Astrocyte of the hippocampus (primary cell): Measurements from ENCODE around the gene RUNX1.
A peak's percentile ranks its signal among the peaks of the same experiment; 100 is the strongest.

ENCODE experiments used
- DNase-seq: peaks from one replicate; pipeline ENCODE4 v3.0.0; 2011; ENCODE audit warnings: low read depth, low spot score

RUNX1 gene

DNA sequence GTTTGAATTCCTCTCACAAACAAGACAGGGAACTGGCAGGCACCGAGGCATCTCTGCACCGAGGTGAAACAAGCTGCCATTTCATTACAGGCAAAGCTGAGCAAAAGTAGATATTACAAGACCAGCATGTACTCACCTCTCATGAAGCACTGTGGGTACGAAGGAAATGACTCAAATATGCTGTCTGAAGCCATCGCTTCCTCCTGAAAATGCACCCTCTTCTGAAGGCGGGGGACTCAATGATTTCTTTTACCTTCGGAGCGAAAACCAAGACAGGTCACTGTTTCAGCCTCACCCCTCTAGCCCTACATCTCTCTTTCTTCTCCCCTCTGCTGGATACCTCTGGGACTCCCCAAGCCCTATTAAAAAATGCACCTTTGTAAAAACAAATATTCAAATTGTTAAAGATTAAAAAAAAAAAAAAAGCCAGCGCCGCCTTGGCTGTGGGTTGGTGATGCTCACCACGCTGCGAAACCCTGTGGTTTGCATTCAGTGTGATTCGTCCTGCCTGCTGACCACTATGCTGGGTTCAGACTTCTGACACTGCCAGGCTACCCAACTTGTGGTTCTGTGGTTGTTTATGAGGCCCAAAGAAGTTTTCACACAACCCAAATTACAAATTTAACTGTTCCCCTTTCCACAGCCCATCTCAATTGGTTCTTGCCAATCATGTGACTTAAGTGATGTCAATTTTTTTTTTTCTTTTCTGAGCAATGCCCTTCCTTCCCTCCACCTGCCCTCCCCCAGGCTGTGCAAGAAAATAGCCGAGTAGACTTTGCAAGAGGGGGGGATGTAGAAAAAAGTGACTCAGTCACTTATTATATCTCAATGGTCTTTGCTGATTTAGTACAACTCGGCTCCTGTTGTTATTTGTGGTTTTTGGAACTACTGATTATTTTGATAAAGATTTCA, at the start of gene RUNX1:
Gene RUNX1 (minus strand): TSS at position 597 of the 912 bp plus-strand sequence.
- DNase-seq = peak; percentile 90

DNA sequence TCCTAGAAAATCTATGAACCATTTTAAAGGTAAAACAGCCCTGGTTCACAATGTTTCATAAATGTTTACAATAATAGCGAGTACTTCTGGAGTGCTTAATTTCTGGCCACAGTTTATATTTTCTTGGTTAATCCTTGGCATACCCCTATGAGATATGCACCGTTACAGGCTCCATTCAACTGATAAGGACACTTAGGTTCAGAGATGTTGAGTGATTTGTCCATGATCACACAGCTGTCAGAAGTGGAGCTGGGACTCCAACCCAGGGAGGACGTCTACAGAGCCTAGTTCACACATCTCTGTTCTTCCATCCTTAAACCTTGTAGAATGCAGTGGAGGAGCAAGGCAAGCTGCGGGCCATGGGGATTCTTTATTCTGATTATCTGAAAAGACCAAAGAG, 48.4 kb upstream of the RUNX1 start:
- DNase-seq = no peak

DNA sequence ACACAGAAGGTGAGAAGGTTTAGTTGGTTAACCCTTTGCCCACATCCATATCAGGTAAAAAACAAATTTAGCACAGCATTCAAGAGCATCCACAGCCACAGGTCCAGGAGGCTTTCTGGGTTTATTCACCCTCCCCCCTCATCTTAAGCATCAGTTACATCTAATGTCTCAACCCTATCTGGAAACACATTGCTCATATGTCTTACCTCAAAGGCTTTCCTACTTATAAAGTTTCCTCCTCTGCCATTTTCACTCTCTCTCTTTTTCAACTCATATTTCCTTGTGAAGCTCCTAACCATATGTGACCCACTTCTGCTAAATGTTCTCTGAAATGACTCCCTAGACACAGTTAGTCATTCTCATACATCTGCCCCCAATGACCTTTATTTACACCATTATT, 47.9 kb upstream of the RUNX1 start:
- DNase-seq = no peak

DNA sequence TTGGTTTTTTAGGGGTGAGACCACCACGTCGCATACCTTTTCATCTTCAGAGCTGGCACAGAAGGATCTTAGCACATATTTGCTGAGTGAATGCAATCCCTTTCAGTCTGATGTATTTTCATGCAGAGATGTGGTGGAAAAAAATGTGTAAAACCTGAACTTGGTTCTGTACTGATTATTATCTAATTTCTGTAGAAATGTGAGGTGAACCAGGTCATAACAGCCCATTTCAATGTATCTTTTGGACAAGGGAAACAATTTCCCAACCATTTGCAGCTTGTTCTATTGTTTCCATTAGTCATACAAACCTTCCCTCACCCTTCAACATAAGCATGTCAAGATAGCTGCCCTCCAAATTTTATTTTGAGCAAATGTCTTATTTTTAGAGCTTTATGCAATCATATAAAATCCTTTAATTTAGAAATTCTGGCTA, 46.8 kb upstream of the RUNX1 start:
- DNase-seq = no peak

DNA sequence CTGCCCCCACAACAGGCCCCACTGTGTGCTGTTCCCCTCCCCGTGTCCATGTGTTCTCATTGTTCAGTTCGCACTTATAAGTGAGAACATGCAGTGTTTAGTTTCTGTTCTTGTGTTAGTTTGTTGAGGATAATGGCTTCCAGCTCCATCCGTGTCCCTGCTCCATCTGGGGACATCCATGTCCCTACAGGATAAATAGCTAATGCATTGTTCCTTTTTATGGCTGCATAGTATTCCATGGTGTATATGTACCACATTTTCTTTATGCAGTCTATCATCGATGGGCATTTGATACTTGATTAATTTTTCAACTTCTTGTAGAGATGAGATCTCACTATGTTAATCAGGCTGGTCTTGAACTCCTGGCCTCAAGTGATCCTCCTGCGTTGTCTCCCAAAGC, 44.4 kb upstream of the RUNX1 start:
- DNase-seq = no peak

DNA sequence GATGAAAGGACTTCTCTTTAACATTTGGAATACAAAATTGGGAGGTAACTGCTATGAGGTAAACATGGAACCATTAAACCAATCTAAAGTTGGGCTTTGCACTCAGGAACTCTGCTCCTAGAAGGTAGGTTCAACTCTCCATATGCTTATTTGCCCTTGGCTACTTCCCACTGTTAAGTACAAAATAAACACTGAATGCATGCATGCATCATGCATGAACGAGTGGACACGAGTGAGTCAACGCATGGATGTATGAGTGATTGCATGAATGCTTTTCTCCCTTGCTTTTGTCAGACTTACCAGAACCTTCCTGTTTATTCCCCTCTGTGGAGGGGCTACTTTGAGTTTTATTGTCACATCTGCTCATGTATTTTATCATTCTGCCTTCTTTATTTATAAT, 42.4 kb upstream of the RUNX1 start:
- no peak for DNase-seq

DNA sequence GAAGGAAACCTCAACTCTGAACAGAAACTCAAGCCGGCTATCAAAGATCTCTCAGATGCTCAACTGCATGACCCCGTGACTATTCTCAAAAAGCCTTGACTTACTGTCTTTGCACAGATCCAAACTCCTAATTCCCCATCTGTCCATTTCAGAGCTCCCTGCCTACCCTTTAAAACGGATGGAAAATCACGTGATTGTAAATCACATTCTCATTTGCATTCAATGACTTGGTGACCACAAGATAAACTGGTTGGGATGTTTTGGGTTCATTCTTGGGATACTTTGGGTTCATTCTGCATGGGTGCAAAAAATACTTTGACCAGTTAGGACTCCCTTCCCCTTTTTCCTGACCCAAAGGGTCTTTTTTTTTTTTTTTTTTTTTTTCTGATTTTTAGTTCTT, 41.3 kb upstream of the RUNX1 start:
- DNase-seq = no peak

DNA sequence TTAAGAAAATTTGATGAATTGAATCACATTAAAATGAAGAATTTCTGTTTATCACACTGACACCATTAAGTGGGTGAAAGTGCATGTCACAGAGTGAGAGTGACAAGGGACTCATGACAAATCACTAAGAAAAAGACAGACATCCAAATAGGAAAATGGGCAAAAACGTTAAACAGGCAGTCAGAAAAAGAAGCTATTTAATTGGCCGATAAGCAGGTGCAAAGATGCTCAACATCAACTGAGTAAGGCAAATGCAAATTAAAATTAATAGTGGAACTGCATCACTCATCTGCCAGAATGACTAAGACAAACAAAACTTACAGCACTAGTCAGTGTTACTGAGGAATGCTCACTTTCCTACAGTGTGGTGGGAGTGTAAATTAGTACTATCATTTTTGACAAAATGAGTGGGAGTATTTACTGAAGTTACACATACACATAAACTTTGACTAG, 39.2 kb upstream of the RUNX1 start:
- DNase-seq = no peak

DNA sequence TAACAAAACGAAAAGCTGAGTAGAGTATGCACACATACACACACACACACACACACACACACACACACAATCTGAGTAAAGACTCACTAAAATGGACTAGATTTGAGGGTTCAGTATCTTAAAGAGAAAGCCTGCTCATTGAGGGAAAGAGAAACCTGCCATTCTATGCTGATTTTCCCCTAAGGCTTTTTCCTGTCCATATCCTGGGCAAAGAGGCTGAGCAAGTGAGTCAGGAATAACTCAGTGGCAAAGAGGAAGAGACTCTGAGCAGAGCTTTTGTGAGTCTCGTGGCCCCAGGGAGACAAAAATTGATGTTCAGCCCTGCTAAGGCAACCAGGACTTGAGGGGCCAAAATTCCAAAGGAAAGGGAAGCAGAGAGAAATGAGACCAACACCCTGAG, 37.3 kb upstream of the RUNX1 start:
- peak; percentile 32 for DNase-seq

DNA sequence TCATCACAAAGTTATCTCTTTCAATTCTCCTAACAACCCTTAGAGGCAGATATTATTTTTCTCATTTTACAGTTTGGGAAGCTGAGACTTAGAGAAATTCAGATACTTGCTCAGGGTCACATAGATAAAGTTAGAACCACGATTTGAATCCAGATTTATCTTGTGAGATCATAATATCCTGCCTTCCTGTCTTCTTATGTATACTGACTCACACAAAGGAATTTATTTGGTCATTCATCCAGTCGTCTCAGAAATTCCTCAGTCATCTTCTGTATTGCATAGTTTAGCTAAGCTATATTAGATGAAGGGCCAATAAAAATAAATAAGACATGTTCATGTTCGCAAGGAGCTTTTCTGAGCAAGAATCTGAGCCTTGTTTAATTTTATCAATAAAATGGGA, 35.8 kb upstream of the RUNX1 start:
- peak; percentile 70 for DNase-seq

DNA sequence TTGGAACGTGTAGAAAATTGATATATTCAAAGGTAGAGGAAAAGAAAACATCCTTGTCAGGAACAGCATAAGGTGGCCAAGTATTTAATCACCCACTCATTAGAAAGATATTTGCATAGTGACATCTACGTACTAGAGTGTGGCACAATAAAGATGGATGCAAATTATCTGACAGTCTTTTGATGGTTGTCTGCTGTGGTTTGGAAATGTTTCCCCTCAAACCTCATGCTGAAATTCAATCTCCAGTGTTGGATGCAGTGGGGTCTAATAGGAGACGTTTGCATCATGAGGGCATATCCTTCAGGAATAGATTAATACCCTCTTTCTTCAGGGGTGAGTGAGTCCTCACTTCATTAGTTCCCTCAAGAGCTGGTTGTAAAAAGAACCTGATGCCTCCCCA, 34.1 kb upstream of the RUNX1 start:
- peak; percentile 7 for DNase-seq

DNA sequence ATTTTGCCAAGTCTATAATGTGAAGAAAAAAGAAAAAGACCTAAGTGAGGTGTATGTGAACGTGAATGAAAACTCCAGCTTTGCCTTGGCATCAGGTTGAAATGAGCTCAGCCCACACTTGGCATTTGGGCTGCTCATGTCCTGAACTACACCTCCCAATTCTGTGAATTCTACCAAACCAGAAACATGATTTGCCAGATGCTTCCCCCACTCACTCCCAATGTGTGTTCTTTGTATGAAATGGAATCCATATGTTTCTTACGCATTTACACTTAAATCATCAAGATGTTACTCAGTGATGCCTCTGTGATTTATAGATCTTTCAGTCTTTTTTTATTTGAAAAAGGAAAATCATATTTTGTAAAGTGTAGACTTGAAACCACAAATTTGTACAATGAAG, 32.8 kb upstream of the RUNX1 start:
- DNase-seq = no peak

DNA sequence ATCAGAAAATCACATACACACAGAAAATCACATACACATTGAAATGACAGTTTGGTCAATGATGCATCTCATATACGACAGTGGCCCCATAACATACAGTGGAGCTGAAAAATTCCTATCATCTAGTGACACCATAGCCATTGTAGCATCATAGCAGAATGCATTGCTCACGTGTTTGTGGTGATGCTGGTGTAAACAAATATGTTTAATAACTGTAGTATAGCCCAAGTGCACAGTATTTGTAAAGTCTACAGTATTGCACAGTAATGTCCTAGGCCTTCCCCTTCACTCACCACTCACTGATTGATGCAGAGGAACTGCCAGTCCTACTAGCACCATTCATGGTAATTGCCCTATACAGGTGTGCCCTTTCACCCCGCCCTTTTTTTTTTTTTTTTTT, 30.1 kb upstream of the RUNX1 start:
- no peak for DNase-seq

DNA sequence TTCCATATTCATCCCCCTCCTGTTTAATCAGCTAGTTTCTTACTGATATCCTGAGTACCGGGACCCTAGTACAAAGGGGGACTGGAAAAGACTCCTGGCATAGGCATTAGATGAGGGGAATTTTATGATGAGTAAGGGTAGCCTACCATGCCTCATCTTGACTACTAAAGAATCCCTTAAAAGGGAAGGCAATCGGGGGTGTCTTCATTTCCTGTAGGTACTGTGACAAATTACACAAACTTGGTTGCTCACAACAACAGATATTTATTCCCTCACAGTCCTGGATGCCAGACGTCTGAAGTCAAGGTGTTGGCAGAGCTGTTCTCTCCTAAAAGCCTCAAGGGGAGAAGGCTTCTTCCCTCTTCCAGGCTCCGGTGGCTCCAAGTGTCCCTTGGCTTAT, 28.9 kb upstream of the RUNX1 start:
- DNase-seq = no peak

DNA sequence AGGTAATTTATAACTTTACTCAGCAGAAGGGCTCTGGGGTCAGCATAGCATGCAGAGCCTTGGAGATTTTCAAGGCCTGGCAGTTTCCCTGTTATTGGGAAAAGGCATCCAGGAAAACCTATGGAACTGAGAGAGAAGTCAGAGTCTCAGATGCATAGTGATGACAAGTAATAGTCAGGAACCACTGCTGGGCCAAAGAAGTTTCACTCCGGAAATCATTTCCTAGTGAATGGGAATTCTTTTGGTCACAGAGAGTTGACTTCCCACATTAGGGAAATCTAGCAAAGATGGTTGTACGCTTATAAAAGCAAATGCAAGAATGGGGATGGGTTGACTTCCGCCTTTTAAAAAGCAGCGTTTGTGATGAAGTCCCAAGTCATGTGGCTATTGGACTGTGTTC, 28.4 kb upstream of the RUNX1 start:
- DNase-seq = no peak

DNA sequence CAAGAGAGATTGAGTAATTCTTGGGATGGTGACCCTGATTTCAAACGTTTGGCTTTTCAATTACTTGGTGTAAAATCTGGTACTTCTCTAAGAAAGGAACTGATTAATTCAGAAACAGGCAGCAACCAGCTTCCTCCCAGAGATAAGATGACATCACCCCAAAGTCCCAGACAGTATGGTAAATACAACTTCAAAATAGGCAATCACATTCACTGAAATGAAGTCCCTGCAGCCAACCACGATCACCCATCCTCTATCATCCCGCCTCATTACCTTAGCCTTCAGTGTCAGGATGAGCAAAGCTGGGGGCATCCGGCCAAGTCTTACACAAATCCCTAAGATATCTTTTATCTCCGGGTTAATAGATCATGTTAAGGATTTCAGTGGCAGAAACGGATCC, 26.4 kb upstream of the RUNX1 start:
- DNase-seq = peak; percentile 46

DNA sequence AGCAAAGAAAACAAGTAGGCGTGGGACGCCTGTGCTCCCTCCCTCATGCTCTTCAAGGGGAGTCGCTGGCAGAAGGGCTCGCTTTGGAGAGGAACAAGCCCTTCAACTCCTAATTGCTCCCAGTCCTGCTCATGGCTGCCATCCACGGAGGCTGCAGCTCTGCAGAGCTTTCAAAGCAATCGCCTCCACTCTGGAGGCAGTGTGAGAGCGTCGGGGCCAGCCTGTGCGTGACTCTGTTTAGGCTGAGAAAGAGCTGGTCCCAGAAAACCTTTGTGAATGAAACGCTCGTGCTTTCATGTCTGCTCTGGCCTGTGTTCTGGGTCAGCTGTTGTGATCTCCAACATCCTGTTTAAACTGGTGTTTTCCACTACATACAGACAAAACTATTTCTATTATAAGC, 23.9 kb upstream of the RUNX1 start:
- no peak for DNase-seq

DNA sequence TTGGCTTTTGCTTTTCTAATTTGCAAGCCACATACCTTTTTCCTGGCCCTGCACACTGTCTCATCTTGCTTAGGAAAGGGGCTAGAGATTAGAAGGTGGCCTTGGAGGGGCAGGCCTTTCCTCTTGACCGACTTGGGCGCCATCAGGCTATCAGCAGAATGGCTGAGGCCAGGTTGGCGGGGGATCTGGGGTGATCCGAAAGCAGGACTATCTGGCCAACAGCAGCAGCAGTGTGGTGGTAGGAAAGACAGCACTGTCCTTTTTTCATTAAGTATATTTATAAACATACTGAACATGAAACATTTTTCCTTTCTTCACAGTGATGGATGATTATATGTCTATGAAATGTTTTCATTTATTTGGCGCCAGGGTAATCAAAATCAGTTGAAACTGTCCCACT, 23.5 kb upstream of the RUNX1 start:
- DNase-seq = no peak

DNA sequence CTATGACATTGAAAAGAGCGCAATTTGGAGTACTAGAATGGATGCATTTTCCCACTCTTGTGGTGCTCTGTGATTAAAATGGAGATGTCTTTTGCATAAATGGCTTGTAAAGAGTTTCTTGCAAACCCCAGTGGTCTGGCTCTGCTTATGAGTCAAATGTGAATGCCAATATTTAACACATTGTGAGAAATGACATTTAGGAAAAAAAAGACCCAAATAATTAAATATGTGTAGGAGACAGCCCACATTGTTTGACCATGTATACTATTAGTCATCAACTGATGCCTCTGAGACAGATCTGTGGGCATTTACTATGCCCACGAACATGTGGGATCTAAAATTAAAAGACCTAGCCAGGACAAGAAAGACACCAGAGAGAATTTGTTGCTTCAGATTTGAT, 22.2 kb upstream of the RUNX1 start:
- no peak for DNase-seq

DNA sequence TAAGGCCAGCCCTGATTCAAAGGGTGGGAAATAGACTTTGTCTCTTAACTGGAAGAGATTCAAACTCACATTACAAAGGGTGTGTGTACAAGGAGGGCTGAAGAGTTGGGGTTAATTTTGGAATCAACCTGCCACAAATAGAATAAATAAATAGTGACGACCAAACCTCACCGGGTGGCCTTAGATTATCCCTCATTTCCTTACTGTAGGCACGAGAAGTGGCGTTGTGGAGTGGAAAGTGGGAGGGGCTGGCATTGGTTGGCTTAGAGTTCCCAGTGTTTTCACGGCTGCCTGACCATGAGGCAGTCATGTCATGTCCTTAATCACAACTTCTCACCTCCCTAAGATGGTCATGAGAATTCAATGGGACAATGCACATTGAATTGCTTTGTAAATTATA, 21.3 kb upstream of the RUNX1 start:
- DNase-seq = no peak

DNA sequence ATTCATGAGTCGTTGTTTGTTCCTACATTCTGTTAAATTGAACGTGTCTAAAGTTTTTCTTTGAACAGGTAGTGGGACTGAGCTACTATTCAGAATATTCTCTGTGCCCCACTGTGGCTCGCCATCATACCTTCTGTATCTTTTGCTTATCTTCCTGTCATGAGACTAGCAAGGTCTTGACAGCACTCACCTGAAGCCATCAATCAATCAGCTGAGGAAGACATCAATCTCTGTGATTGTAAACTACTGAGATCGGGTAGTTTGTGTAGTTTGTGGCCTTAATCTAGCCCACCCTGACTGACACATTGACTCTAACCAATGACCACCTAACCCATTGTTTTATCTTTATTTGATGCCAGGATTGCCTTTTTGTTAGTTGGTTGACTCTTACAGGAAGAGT, 17.7 kb upstream of the RUNX1 start:
- no peak for DNase-seq

DNA sequence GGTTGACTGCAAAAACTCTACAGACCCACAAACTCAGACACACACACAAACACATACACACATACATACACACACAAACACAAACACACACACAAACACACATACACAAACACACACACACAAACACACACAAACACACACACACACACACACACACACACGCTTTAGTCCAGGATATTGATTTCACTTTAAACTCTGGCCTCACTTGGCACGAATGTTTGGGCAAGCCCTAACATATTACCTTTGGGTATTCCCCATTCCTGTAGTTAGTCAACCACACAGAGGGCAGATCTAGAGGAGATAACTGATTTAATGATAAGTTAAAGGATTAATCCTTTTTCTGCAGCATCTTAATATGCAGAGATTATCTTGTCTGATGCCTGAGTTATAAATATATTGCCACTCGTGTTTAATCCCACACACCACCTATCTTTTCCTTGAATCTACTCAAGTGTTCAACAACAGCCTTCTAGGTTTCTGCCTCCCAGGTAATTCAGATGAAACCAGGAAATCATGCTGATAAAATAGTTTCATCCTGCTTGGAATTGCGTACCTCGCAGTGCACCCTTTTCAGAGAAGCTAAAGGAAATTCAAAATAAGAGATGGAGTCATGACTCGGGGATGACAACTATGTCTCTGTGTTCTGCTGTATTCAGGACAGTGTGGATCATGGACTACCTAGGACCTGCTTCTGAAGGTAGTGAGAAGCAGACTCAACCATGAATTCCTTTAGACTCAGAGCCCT, 14.5 kb upstream of the RUNX1 start:
- no peak for DNase-seq

DNA sequence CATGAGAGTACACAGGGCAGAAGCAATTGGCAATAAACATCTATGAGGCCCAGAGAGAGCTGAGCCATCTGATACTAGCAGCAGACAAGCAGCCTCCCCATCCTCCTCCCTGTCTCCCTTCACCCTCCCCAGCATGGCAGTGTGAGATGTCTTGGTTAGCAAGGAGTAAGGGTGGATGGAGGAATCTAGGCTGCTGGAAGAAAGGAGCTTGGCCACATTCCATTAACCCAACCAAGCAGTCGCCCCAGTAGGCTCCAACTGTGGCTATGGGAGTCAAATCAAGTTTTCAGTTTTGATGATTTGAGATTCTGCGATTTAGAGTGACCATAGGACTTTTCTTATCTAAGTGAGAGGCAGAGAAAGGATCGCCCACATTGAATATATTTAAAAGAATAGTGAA, 12.9 kb upstream of the RUNX1 start:
- DNase-seq = no peak
